Mesothelial cell of epicardium (in vitro differentiated cells): ENCODE data around the gene CEP126. TPM values are rescaled to one million over a fixed set of nuclear protein-coding genes. Genes with fewer than 3 reads are reported as not detected.
"Not testable (repeated sequence)": the region's sequence is repeated elsewhere in the genome, so short reads cannot be mapped to it uniquely, and the experiment has no call there.

Experiments used
- DNase-seq, 2 experiments: peaks; one replicate each; pipeline ENCODE4 v3.0.0; 2021; ENCODE audit warnings: low spot score in 2 of 2; ENCODE audit not compliant: unreplicated experiment in 2 of 2
- H3K27ac Mint-ChIP-seq: 2 replicates; pipeline ENCODE4 v1.8.0; 2021; ENCODE audit warnings: mixed read lengths
- H3K27me3 Mint-ChIP-seq: 2 replicates; pipeline ENCODE4 v1.8.0; 2021; ENCODE audit warnings: low read depth, mixed read lengths
- H3K36me3 Mint-ChIP-seq: 2 replicates; pipeline ENCODE4 v1.8.0; 2021; ENCODE audit warnings: mixed read lengths
- H3K4me1 Mint-ChIP-seq: 2 replicates; pipeline ENCODE4 v1.8.0; 2021; ENCODE audit warnings: mixed read lengths
- H3K4me3 Mint-ChIP-seq: 2 replicates; pipeline ENCODE4 v1.8.0; 2021; ENCODE audit warnings: mild to moderate bottlenecking, moderate library complexity, mixed read lengths
- H3K9me3 Mint-ChIP-seq: 2 replicates; pipeline ENCODE4 v1.8.0; 2021; ENCODE audit warnings: mixed read lengths
- CTCF ChIP-seq: fragments of 200-600 bp; sonication (generic); IDR thresholded peaks from one replicate; pipeline ENCODE4 v1.5.0; 2021; ENCODE audit warnings: antibody characterized with exemption; ENCODE audit not compliant: unreplicated experiment
- total RNA-seq: library from RNA; stranded (reverse); gene quantifications from 3 replicates; pipeline ENCODE4 v1.2.1, GENCODE V29; 2021

Gene CEP126
- total RNA-seq, 1 donor from 2014 or later = 3.6 TPM

GRCh38 chr11:101987370-101987769 lies 72.6 kb downstream of the CEP126 start:
- peak overlapping the region; percentile 80 for H3K27ac Mint-ChIP-seq
- no peak for DNase-seq

GRCh38 chr11:101993172-101993571 lies 78.4 kb downstream of the CEP126 start:
- peaks cover 7% of the 10 kb centered on the region for H3K36me3 Mint-ChIP-seq
- DNase-seq = no peak
- peaks cover 3% of the 10 kb centered on the region for H3K4me1 Mint-ChIP-seq
- no peak overlapping the region for H3K27ac Mint-ChIP-seq
- H3K4me3 Mint-ChIP-seq = no peak overlapping the region
- H3K27me3 Mint-ChIP-seq = no peaks in the 10 kb centered on the region
- no peak for TF ChIP-seq CTCF
- peaks cover 4% of the 10 kb centered on the region for H3K9me3 Mint-ChIP-seq

More at GRCh38 chr11:101987370-101987769, 72.6 kb downstream of the CEP126 start:
- Mint-ChIP-seq H3K27me3 (no peaks in the 10 kb centered on the region), H3K4me1 (peaks cover 9% of the 10 kb centered on the region), H3K9me3 (no peaks in the 10 kb centered on the region), H3K36me3 (peaks cover 3% of the 10 kb centered on the region), H3K4me3 (no peak overlapping the region)
- no peak for TF ChIP-seq CTCF

GRCh38 chr11:101994052-101994469 lies 79.3 kb downstream of the CEP126 start:
- H3K27me3 Mint-ChIP-seq, H3K27ac Mint-ChIP-seq, H3K4me1 Mint-ChIP-seq, H3K9me3 Mint-ChIP-seq, H3K36me3 Mint-ChIP-seq, DNase-seq, H3K4me3 Mint-ChIP-seq: not testable (repeated sequence)

GRCh38 chr11:101996111-101996510 lies 81.3 kb downstream of the CEP126 start:
- TF ChIP-seq CTCF = no peak
- peak overlapping the region; percentile 39 for H3K27ac Mint-ChIP-seq
- H3K4me3 Mint-ChIP-seq = no peak overlapping the region
- no peaks in the 10 kb centered on the region for H3K27me3 Mint-ChIP-seq
- peaks cover 4% of the 10 kb centered on the region for H3K9me3 Mint-ChIP-seq
- peaks cover 4% of the 10 kb centered on the region for H3K36me3 Mint-ChIP-seq
- H3K4me1 Mint-ChIP-seq = peaks cover 3% of the 10 kb centered on the region
- DNase-seq = no peak

GRCh38 chr11:102001657-102002338 lies 87.0 kb downstream of the CEP126 start:
- TF ChIP-seq CTCF = no peak
- Mint-ChIP-seq H3K9me3 (no peaks in the 10 kb centered on the region), H3K36me3 (no peaks in the 10 kb centered on the region), H3K4me1 (no peaks in the 10 kb centered on the region), H3K27ac (no peak overlapping the region), H3K4me3 (no peak overlapping the region), H3K27me3 (no peaks in the 10 kb centered on the region)
- DNase-seq = no peak

GRCh38 chr11:102004220-102004619 lies 89.4 kb downstream of the CEP126 start:
- no peak for TF ChIP-seq CTCF
- DNase-seq = no peak
- Mint-ChIP-seq H3K9me3 (no peaks in the 10 kb centered on the region), H3K36me3 (no peaks in the 10 kb centered on the region), H3K4me3 (no peak overlapping the region), H3K27ac (no peak overlapping the region), H3K27me3 (no peaks in the 10 kb centered on the region), H3K4me1 (peaks cover 2% of the 10 kb centered on the region)
